K562 (cell line): ENCODE measurements around the gene HOMEZ. TPM values are rescaled to one million over a fixed set of nuclear protein-coding genes. Genes with fewer than 3 reads are reported as not detected.

Experiments
- ETS2 ChIP-seq: IDR thresholded peaks from 2 replicates; pipeline ENCODE4 v1.6.1; 2016; ENCODE audit warnings: borderline replicate concordance, missing genetic modification characterization, mild to moderate bottlenecking, moderate library complexity, missing compliant biosample characterization; ENCODE audit not compliant: poor library complexity, severe bottlenecking
- MEIS2 ChIP-seq: fragments of 450-650 bp; IDR thresholded peaks from 2 replicates; pipeline ENCODE4 v1.6.1; 2014; ENCODE audit warnings: mild to moderate bottlenecking; ENCODE audit not compliant: partially characterized antibody
- PHF21A ChIP-seq: fragments of 450-650 bp; IDR thresholded peaks from 2 replicates; pipeline ENCODE4 v1.6.1; 2017; ENCODE audit warnings: low read depth, borderline replicate concordance
- RFX5 ChIP-seq: IDR thresholded peaks from 2 replicates; pipeline ENCODE4 v1.6.1; 2011; ENCODE audit warnings: low read depth, mild to moderate bottlenecking, improper control_type of control experiment, low read length
- SMARCE1 ChIP-seq: fragments of 450-650 bp; IDR thresholded peaks from 2 replicates; pipeline ENCODE4 v1.7.1; 2016; ENCODE audit warnings: mild to moderate bottlenecking
- STAG1 ChIP-seq: sonication (generic); formaldehyde crosslinking; IDR thresholded peaks from 2 replicates; pipeline ENCODE4 v1.5.0; 2020; ENCODE audit warnings: missing genetic modification reagents, borderline replicate concordance
- YY1 ChIP-seq, 3 experiments: IDR thresholded peaks; 2 replicates each; pipeline ENCODE4 v1.6.1; 2011; ENCODE audit warnings: low read length in 2 of 3, mild to moderate bottlenecking in 2 of 3, moderate library complexity in 2 of 3, borderline replicate concordance in 1 of 3, control low read depth in 1 of 3, low read depth in 1 of 3; ENCODE audit not compliant: insufficient read depth in 3 of 3, insufficient replicate concordance in 2 of 3, control insufficient read depth in 1 of 3, insufficient read length in 1 of 3; ENCODE audit errors: extremely low read depth in 1 of 3
- ZNF740 ChIP-seq, 3 experiments: fragments of 200-800 bp in 1 of 3; sonication (Bioruptor generic) in 1 of 3; sonication (generic) in 1 of 3; formaldehyde crosslinking in 1 of 3; IDR thresholded peaks; 2 replicates each; pipeline versions ENCODE4 v1.6.1 to v1.8.0; 2016 to 2022; ENCODE audit warnings: mild to moderate bottlenecking in 2 of 3, missing compliant biosample characterization in 2 of 3, missing genetic modification characterization in 2 of 3, missing genetic modification reagents in 1 of 3
- polyA plus RNA-seq, 8 experiments: library from polyadenylated mRNA; depleted of rRNA in 4 of 8; stranded (reverse) in 5 of 8; unstranded in 3 of 8; fragments of >200 nt; fragmentation: Nextera tagmentation in 2 of 8; fragmentation: Illumina TruSeq in 1 of 8; extraction: Ambion mirVana in 2 of 8; extraction: Trizol in 1 of 8; gene quantifications; 2 replicates each; pipeline versions ENCODE4 v1.2.1 to v1.2.3, GENCODE V29; 2011 to 2014; ENCODE audit warnings: inconsistent platforms in 1 of 8, missing spikeins in 1 of 8
- total RNA-seq, 7 experiments: library from RNA; depleted of rRNA in 6 of 7; stranded (reverse); fragments of >200 nt in 6 of 7; fragmentation: Illumina TruSeq in 2 of 7; extraction: Trizol in 2 of 7; gene quantifications; 2 replicates each; pipeline versions ENCODE4 v1.2.1 to v1.2.3, GENCODE V29; 2011 to 2021; ENCODE audit warnings: low replicate concordance in 1 of 7

The HOMEZ gene
- total and polyA plus RNA-seq, 9 of the 15 experiments (the other 6 are each of a cell fraction or from before 2014, with no cell fraction given) = 3.0 to 30.2 (median 16.9) TPM

DNA sequence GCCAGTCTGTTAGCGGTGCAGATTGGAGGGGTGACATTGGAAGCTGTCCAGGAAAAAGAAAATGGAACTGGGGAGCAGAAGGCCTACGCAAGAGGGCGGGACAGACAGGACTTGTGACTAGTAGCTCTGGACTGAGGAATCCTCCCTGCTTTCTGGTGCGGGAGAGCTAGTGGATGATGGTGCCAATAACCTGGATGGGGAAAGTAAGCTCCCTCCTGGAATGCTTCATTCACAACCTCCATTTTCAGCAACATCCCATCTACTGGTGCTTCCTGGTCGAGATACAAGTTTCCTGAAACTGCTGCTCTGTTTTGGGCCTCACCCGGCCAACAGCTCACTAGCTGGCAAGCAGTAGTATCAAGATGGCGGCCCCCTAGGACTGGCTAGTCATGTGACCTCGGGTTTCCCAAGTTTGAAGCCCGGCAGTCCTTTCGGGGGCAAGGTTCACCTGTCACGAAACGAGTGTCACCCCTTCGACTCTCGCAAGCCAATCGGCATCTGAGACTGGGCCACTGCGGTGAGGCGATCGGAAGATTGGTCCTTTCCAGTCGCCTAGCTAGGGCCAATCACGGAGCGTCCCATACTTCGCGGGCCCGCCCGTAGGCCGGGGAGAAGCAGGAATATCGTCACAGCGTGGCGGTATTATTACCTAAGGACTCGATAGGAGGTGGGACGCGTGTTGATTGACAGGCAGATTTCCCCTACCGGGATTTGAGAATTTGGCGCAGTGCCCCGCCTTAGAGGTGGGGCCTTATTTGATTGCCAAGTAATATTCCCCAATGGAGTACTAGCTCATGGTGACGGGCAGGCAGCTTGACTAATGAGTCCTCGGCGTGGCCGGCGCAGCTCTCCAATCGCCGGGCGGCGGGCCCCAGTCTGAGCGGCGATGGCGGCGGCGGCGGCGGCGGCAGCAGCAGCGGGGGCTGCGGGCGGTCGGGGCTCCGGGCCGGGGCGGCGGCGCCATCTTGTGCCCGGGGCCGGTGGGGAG lies 34.9 kb upstream of the HOMEZ start, which contains the start of gene PABPN1 (continued):
- TF ChIP-seq SMARCE1 (no peak), STAG1 (CRISPR knock-in tag) (no peak), PHF21A (peak; percentile 5; the same call in 1 of the 2 replicates), YY1 (IDR thresholded peaks at IDR 0.05; ENCODE audit: borderline replicate concordance in 1 of 3, control insufficient read depth in 1 of 3, extremely low read depth in 1 of 3, insufficient read depth in 3 of 3, insufficient read length in 1 of 3, insufficient replicate concordance in 2 of 3, low read depth in 1 of 3, low read length in 2 of 3) (peak; percentile 88 to 98 (median 97)), ETS2 (tag) (no peak), RFX5 (peak; percentile 41; the same call in 1 of the 2 replicates), ZNF740 (CRISPR knock-in tag; IDR thresholded peaks at IDR 0.05) (no peak), ZNF740 (tag; IDR thresholded peaks at IDR 0.05) (no peak), MEIS2 (peak; percentile 94)
